ENCODE results near the gene UCK2. TPM values are rescaled to one million over a fixed set of nuclear protein-coding genes. Genes with fewer than 3 reads are reported as not detected.

UCK2 gene
- total RNA-seq, 3 donors from 2014 or later (not counting 1 experiment from before 2014, with no cell fraction given): 12.8 to 20.5 (median 14.4) TPM

GRCh38 chr1:165823552-165824268, 3.7 kb upstream of the UCK2 start:
- Histone ChIP-seq H3K4me1 (ENCODE audit: control insufficient read depth, insufficient read depth, low read length) (peaks cover 9% of the 10 kb centered on the region), H3K4me3 (ENCODE audit: low read length) (no peak overlapping the region), H3K9me3 (ENCODE audit: control insufficient read depth, insufficient read depth, low read length) (no peaks in the 10 kb centered on the region), H3K27me3 (ENCODE audit: control insufficient read depth, insufficient read depth, low read length) (no peaks in the 10 kb centered on the region), H3K27ac (ENCODE audit: low read length) (no peak overlapping the region), H3K36me3 (ENCODE audit: control insufficient read depth, insufficient read depth, low read length) (no peaks in the 10 kb centered on the region)
- Mint-ChIP-seq H3K27me3 (ENCODE audit: low read depth in 2 of 2) (peaks cover 0 to 3% of the 10 kb centered on the region in 2 donors), H3K36me3 (no peaks in the 10 kb centered on the region), H3K27ac (no peak overlapping the region), H3K9me3 (no peaks in the 10 kb centered on the region), H3K4me1 (peaks cover 7 to 12% of the 10 kb centered on the region in 2 donors), H3K4me3 (no peak overlapping the region)
- DNase-seq (no peak), ATAC-seq (no peak)
- TF ChIP-seq CTCF (IDR thresholded peaks at IDR 0.05): no peak
- 91% methylated on average over 4 of the region's 4 CpGs for WGBS (ENCODE audit: insufficient coverage)
- intact Hi-C loops (cut with micrococcal nuclease): loop anchor here (10.0 kb wide), 1 partner anchor 51 kb away; no protein-coding TSS in a partner anchor

DNA sequence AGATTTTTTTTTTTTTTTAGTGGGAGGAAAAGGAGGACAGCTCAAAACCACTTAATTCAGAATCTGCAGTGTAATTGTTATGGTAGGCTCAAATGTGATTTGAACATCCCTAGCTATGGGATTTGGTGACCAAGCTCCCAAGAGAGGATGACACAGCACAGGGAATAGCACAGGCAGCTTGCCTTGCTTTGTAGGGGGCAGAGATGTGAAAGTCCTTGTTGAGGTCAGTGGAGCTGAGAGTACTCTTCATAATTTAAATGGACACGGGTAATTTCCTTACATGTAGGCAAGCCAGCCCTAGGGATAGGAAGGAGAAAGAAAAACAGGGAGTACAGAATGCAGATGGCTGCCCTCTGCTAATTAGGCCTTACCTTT, 3.2 kb upstream of the UCK2 start:
- Mint-ChIP-seq H3K4me3 (no peak overlapping the region), H3K27me3 (ENCODE audit: low read depth in 2 of 2) (peaks cover 0 to 3% of the 10 kb centered on the region in 2 donors), H3K27ac (no peak overlapping the region), H3K36me3 (no peaks in the 10 kb centered on the region), H3K4me1 (peaks cover 12 to 17% of the 10 kb centered on the region in 2 donors), H3K9me3 (no peaks in the 10 kb centered on the region)
- no peak for ATAC-seq
- Histone ChIP-seq H3K4me3 (ENCODE audit: low read length) (no peak overlapping the region), H3K27ac (ENCODE audit: low read length) (no peak overlapping the region), H3K27me3 (ENCODE audit: control insufficient read depth, insufficient read depth, low read length) (no peaks in the 10 kb centered on the region), H3K9me3 (ENCODE audit: control insufficient read depth, insufficient read depth, low read length) (no peaks in the 10 kb centered on the region), H3K36me3 (ENCODE audit: control insufficient read depth, insufficient read depth, low read length) (no peaks in the 10 kb centered on the region), H3K4me1 (ENCODE audit: control insufficient read depth, insufficient read depth, low read length) (peaks cover 15% of the 10 kb centered on the region)
- intact Hi-C loops (cut with micrococcal nuclease): loop anchor here (10.0 kb wide), 1 partner anchor 51 kb away; no protein-coding TSS in a partner anchor
- no peak for DNase-seq
- 100% methylated on average over 1 of the region's 1 CpG for WGBS (ENCODE audit: insufficient coverage)
- no peak for TF ChIP-seq CTCF (IDR thresholded peaks at IDR 0.05)

- peak overlapping the region; percentile 91 for H3K4me3 Mint-ChIP-seq
- no peak for TF ChIP-seq CTCF (IDR thresholded peaks at IDR 0.05)
- no peaks in the 10 kb centered on the region for H3K36me3 Mint-ChIP-seq
- no peaks in the 10 kb centered on the region for H3K9me3 ChIP-seq (ENCODE audit: control insufficient read depth, insufficient read depth, low read length)
- peak overlapping the region; percentile 70 to 87 for H3K27ac Mint-ChIP-seq
- no peaks in the 10 kb centered on the region for H3K36me3 ChIP-seq (ENCODE audit: control insufficient read depth, insufficient read depth, low read length)
- WGBS (ENCODE audit: insufficient coverage): 36% methylated on average over 8 of the region's 10 CpGs
- no peaks in the 10 kb centered on the region for H3K27me3 ChIP-seq (ENCODE audit: control insufficient read depth, insufficient read depth, low read length)
- peaks cover 16% of the 10 kb centered on the region for H3K4me1 ChIP-seq (ENCODE audit: control insufficient read depth, insufficient read depth, low read length)
- peak overlapping the region; percentile 45 for H3K27ac ChIP-seq (ENCODE audit: low read length)
- H3K4me1 Mint-ChIP-seq: peaks cover 17 to 22% of the 10 kb centered on the region in 2 donors
- ATAC-seq (no peak), DNase-seq (peak in 1 of 2 donors; percentile 41)
- peaks cover 0 to under 1% of the 10 kb centered on the region in 2 donors for H3K27me3 Mint-ChIP-seq (ENCODE audit: low read depth in 2 of 2)
- intact Hi-C loops (cut with micrococcal nuclease): loop anchor here (1.0 to 10.0 kb wide), 2 partner anchors 48 to 57 kb away; no protein-coding TSS in a partner anchor
- peak overlapping the region; percentile 67 for H3K4me3 ChIP-seq (ENCODE audit: low read length)
- no peaks in the 10 kb centered on the region for H3K9me3 Mint-ChIP-seq
Measured at GRCh38 chr1:165826565-165827267, 698 bp upstream of the UCK2 start.
